CD4-positive, alpha-beta T cell (primary cell): Measurements from ENCODE around the gene PPP1R3C. TPM values are rescaled to one million over a fixed set of nuclear protein-coding genes. Genes with fewer than 3 reads are reported as not detected.

ENCODE experiments used
- ATAC-seq: fragments of 200-7000 bp; cut with Tn5 transposase; one replicate; pipeline ENCODE4 v1.10.0; 2022; ENCODE audit warnings: mild to moderate bottlenecking; ENCODE audit not compliant: poor library complexity
- CTCF ChIA-PET: fragments of 350-600 bp; sonication (Branson Sonifier 250); formaldehyde crosslinking; loops from one replicate; lab custom pipeline; 2021; ENCODE audit warnings: antibody characterized with exemption, inconsistent platforms; lab: Charles Lee
- POLR2A ChIA-PET: fragments of 350-600 bp; sonication (Branson Sonifier 250); formaldehyde crosslinking; loops from one replicate; lab custom pipeline; 2021; ENCODE audit warnings: antibody characterized with exemption, inconsistent platforms; lab: Charles Lee
- DNase-seq, 14 experiments: peaks; one replicate each; pipeline ENCODE4 v3.0.0-alpha.2; 2013 to 2020; ENCODE audit warnings: mixed read lengths in 2 of 14
- H3K27ac ChIP-seq, 2 donors: one replicate each; pipeline versions ENCODE4 v1.5.1 to v1.7.0; 2013; ENCODE audit warnings: low read length in 2 of 2, low read depth in 1 of 2, mild to moderate bottlenecking in 1 of 2
- H3K27me3 ChIP-seq, 2 experiments: 1 replicate in 1 of 2; 2 replicates in 1 of 2; pipeline versions ENCODE4 v1.6.1 to v1.7.0; 2013; ENCODE audit warnings: low read length in 2 of 2, control low read depth in 1 of 2, mild to moderate bottlenecking in 1 of 2, moderate library complexity in 1 of 2; ENCODE audit not compliant: insufficient read depth in 2 of 2, control insufficient read depth in 1 of 2
- H3K36me3 ChIP-seq: one replicate; pipeline ENCODE4 v1.6.1; 2013; ENCODE audit warnings: low read length, control low read depth; ENCODE audit not compliant: insufficient read depth
- H3K4me1 ChIP-seq: one replicate; pipeline ENCODE4 v1.6.1; 2013; ENCODE audit warnings: low read length, control low read depth; ENCODE audit not compliant: insufficient read depth
- H3K4me3 ChIP-seq: one replicate; pipeline ENCODE4 v1.5.1; 2013; ENCODE audit warnings: mild to moderate bottlenecking, low read length, moderate library complexity
- H3K9me3 ChIP-seq, 2 experiments: 1 replicate in 1 of 2; 2 replicates in 1 of 2; pipeline versions ENCODE4 v1.6.1 to v1.7.0; 2013; ENCODE audit warnings: low read length in 2 of 2, mild to moderate bottlenecking in 2 of 2, control low read depth in 1 of 2, moderate library complexity in 1 of 2; ENCODE audit not compliant: control insufficient read depth in 1 of 2, insufficient read depth in 1 of 2
- H3K27ac Mint-ChIP-seq: one replicate; pipeline ENCODE4 v1.8.0; 2020; ENCODE audit warnings: mixed read lengths
- H3K27me3 Mint-ChIP-seq: one replicate; pipeline ENCODE4 v1.8.0; 2021; ENCODE audit warnings: mixed read lengths
- H3K36me3 Mint-ChIP-seq: one replicate; pipeline ENCODE4 v1.8.0; 2021; ENCODE audit warnings: low read depth, mixed read lengths
- H3K4me1 Mint-ChIP-seq: one replicate; pipeline ENCODE4 v1.8.0; 2021; ENCODE audit warnings: low read depth, mixed read lengths
- H3K4me3 Mint-ChIP-seq: one replicate; pipeline ENCODE4 v1.8.0; 2020; ENCODE audit warnings: mild to moderate bottlenecking, mixed read lengths
- H3K9me3 Mint-ChIP-seq: one replicate; pipeline ENCODE4 v1.8.0; 2020; ENCODE audit warnings: mixed read lengths
- CTCF ChIP-seq: fragments of 200-600 bp; IDR thresholded peaks from one replicate; pipeline ENCODE4 v1.8.0; 2022; ENCODE audit warnings: antibody characterized with exemption, mild to moderate bottlenecking
- intact Hi-C, 2 experiments: fragments of 100-400 bp; cut with DNase I in 1 of 2; cut with micrococcal nuclease in 1 of 2; formaldehyde crosslinking; loops; one replicate each; pipeline versions ENCODE4 v1.15.1 to v1.9.0; 2023 to 2025; cut with DNase I, micrococcal nuclease
- total RNA-seq, 174 experiments: library from RNA in 2 of 174; stranded (reverse) in 2 of 174; gene quantifications; one replicate each; pipeline ENCODE4 v1.2.3 and lab custom pipeline; 2021 to 2026

Gene PPP1R3C
- total RNA-seq, 2 experiments from 2014 or later = not detected

- no peaks in the 10 kb centered on the region for H3K36me3 ChIP-seq
- POLR2A ChIA-PET = no interaction called here
Measured at GRCh38 chr10:91598211-91598977, 34.5 kb downstream of the PPP1R3C start.

GRCh38 chr10:91597197-91597881, 35.5 kb downstream of the PPP1R3C start:
- intact Hi-C loops = no loop called here
- no peak overlapping the region for H3K27ac Mint-ChIP-seq
- H3K9me3 Mint-ChIP-seq = no peaks in the 10 kb centered on the region
- no peak overlapping the region for H3K4me3 ChIP-seq
- H3K27ac ChIP-seq = no peak overlapping the region
- H3K36me3 Mint-ChIP-seq = no peaks in the 10 kb centered on the region
- H3K4me3 Mint-ChIP-seq = no peak overlapping the region
- H3K9me3 ChIP-seq = no peaks in the 10 kb centered on the region
- H3K27me3 Mint-ChIP-seq = peaks cover 9% of the 10 kb centered on the region
- no peak for TF ChIP-seq CTCF
- DNase-seq (no peak), ATAC-seq (no peak)
- H3K4me1 ChIP-seq = no peaks in the 10 kb centered on the region
- ChIA-PET CTCF (no interaction called here), POLR2A (no interaction called here)
- no peaks in the 10 kb centered on the region for H3K36me3 ChIP-seq
- H3K27me3 ChIP-seq = peaks cover 0 to 13% of the 10 kb centered on the region in 2 experiments
- no peaks in the 10 kb centered on the region for H3K4me1 Mint-ChIP-seq

More at GRCh38 chr10:91598211-91598977, 34.5 kb downstream of the PPP1R3C start:
- H3K27me3 ChIP-seq = peaks cover 0 to 12% of the 10 kb centered on the region in 2 experiments
- no peaks in the 10 kb centered on the region for H3K36me3 Mint-ChIP-seq
- no peaks in the 10 kb centered on the region for H3K4me1 ChIP-seq
- H3K4me1 Mint-ChIP-seq = no peaks in the 10 kb centered on the region
- CTCF ChIA-PET = interaction anchor here (0.5 kb wide), 1 partner anchor 10 kb away, joined by 3 read pairs; no protein-coding TSS in a partner anchor
- TF ChIP-seq CTCF = no peak
- H3K4me3 ChIP-seq = no peak overlapping the region
- no peaks in the 10 kb centered on the region for H3K9me3 Mint-ChIP-seq
- H3K4me3 Mint-ChIP-seq = no peak overlapping the region
- no peak for DNase-seq
- H3K27ac Mint-ChIP-seq = no peak overlapping the region
- intact Hi-C loops = no loop called here
- H3K9me3 ChIP-seq = no peaks in the 10 kb centered on the region
- peaks cover 9% of the 10 kb centered on the region for H3K27me3 Mint-ChIP-seq
- no peak for ATAC-seq
- no peak overlapping the region for H3K27ac ChIP-seq

GRCh38 chr10:91596825-91597196, 36.1 kb downstream of the PPP1R3C start:
- Histone ChIP-seq H3K4me1 (no peaks in the 10 kb centered on the region), H3K4me3 (no peak overlapping the region), H3K27me3 (peaks cover 0 to 16% of the 10 kb centered on the region in 2 experiments), H3K9me3 (no peaks in the 10 kb centered on the region), H3K36me3 (no peaks in the 10 kb centered on the region), H3K27ac (no peak overlapping the region)
- no peaks in the 10 kb centered on the region for H3K4me1 Mint-ChIP-seq
- H3K27ac Mint-ChIP-seq = no peak overlapping the region
- CTCF ChIA-PET = no interaction called here
- H3K4me3 Mint-ChIP-seq = no peak overlapping the region
- TF ChIP-seq CTCF = no peak
- ATAC-seq (no peak), DNase-seq (no peak)
- POLR2A ChIA-PET = no interaction called here
- intact Hi-C loops = no loop called here
- no peaks in the 10 kb centered on the region for H3K36me3 Mint-ChIP-seq
- H3K9me3 Mint-ChIP-seq = no peaks in the 10 kb centered on the region
- peaks cover 9% of the 10 kb centered on the region for H3K27me3 Mint-ChIP-seq
